ENCODE measurements around the gene MCF2L. TPM values are rescaled to one million over a fixed set of nuclear protein-coding genes. Genes with fewer than 3 reads are reported as not detected.

The MCF2L gene
- total RNA-seq, 4 donors from 2014 or later: 10.2 to 25.4 (median 16.9) TPM

- WGBS, 2 donors: 82 to 86% methylated on average over 12 to 17 of the region's 17 CpGs
- Histone ChIP-seq H3K36me3 (peaks cover 0 to 65% (median 0%) of the 10 kb centered on the region in 3 donors), H3K4me3 (no peak overlapping the region), H3K9me3 (no peaks in the 10 kb centered on the region), H3K27ac (no peak overlapping the region), H3K27me3 (no peaks in the 10 kb centered on the region), H3K4me1 (peaks cover 0 to 3% (median 0%) of the 10 kb centered on the region in 3 donors)
- TF ChIP-seq POLR2A (IDR thresholded peaks at IDR 0.05): no peak
- TF ChIP-seq CTCF (IDR thresholded peaks at IDR 0.05): no peak
- intact Hi-C loops (cut with DNase I): no loop called here
- no peak for DNase-seq
Observed at GRCh38 chr13:113088691-113089020, 119.6 kb downstream of the MCF2L start.

DNA sequence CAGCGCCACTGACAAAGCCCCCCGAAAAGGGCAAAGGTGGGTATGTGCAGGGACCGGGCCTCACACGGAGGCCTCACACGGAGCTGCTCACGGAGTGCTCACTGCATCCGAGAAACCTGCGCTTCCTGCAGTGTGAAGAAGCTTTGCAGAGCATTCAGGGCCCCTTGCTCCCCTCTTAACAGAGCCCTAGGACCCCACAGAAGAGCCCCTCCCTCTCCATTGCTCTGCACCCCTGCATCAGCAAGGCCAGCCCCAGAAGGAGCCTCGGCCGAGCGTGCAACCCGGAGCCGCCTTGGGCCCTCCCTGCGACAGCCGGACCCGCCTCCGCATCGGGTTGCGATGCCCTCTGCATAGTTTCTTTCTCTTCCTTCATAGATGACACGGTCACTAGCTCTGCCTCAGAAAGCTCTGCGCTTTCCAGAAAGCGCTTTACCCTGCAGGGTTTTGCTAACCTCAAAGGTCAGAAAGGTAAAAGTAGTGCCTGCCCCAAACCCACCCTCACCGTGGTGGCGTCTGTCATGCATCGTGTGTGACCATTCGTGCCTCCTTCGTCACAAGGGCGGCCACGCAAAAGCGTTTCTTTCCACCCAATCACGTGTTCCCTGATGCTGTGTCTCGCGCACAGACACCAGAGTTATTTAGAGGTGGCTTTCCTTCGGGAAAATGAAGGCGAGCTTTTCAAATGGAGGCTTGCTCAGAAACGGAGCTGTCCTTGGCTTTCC lies 120.8 kb downstream of the MCF2L start:
- H3K4me3 ChIP-seq: no peak overlapping the region
- TF ChIP-seq POLR2A (IDR thresholded peaks at IDR 0.05) (no peak), CTCF (IDR thresholded peaks at IDR 0.05) (no peak)
- no peaks in the 10 kb centered on the region for H3K4me1 ChIP-seq
- DNase-seq: no peak
- H3K27ac ChIP-seq: no peak overlapping the region
- WGBS, 2 donors: 89 to 92% methylated on average over 28 to 36 of the region's 36 CpGs
- no peaks in the 10 kb centered on the region for H3K27me3 ChIP-seq
- peaks cover 0 to 59% (median 0%) of the 10 kb centered on the region in 3 donors for H3K36me3 ChIP-seq
- no peaks in the 10 kb centered on the region for H3K9me3 ChIP-seq
- intact Hi-C loops (cut with DNase I): no loop called here

DNA sequence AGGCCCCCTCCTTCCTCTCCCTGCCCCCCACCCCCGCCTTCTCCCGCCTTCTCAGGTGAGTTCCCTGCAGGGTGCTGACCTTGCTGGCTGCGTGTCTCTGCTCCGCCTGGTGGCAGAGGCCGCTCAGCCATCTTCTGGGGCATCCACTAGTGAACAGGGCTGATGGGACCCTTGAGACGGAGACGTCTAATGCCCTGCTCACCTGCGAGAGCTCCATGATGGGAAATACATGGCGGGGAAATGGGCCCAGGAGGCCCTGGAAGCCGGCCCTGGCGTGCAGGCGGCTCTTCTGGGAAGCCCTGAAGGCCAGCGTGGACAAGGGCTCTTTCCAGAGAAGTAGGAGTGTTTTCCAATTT lies 121.4 kb downstream of the MCF2L start:
- no peak overlapping the region for H3K4me3 ChIP-seq
- no peaks in the 10 kb centered on the region for H3K4me1 ChIP-seq
- DNase-seq: no peak
- H3K9me3 ChIP-seq: no peaks in the 10 kb centered on the region
- no peak overlapping the region for H3K27ac ChIP-seq
- H3K27me3 ChIP-seq: no peaks in the 10 kb centered on the region
- peaks cover 0 to 55% (median 0%) of the 10 kb centered on the region in 3 donors for H3K36me3 ChIP-seq
- no peak for TF ChIP-seq CTCF (IDR thresholded peaks at IDR 0.05)
- TF ChIP-seq POLR2A (IDR thresholded peaks at IDR 0.05): no peak
- intact Hi-C loops (cut with DNase I): no loop called here
- 81 to 83% methylated on average over 5 to 6 of the region's 13 CpGs for WGBS, 2 donors

DNA sequence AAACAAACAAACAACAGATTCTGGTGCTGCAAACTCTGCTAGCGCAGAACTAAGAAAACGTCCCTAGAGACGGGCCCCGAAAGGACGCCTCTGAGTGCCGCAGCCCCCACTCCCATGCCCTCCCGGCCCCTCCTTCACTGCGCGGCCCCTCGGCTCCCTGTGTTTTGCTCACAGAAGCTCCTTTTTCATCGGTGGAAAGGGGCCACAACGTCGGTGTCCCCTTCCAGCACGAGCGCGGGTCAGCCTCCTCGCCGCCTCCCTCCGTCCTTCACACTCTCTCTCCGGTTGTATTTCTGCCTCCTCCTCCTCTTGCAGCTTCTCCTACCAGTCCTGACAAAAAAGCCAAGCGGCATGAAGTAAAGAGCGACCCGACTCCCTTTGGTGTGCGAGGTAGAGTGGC lies 121.8 kb downstream of the MCF2L start:
- no peaks in the 10 kb centered on the region for H3K9me3 ChIP-seq
- H3K27me3 ChIP-seq: no peaks in the 10 kb centered on the region
- H3K4me3 ChIP-seq: no peak overlapping the region
- no peak overlapping the region for H3K27ac ChIP-seq
- DNase-seq: no peak
- no peaks in the 10 kb centered on the region for H3K4me1 ChIP-seq
- WGBS, 2 donors: 82 to 92% methylated on average over 17 to 19 of the region's 24 CpGs
- H3K36me3 ChIP-seq: peaks cover 0 to 57% (median 0%) of the 10 kb centered on the region in 3 donors
- TF ChIP-seq POLR2A (IDR thresholded peaks at IDR 0.05) (no peak), CTCF (IDR thresholded peaks at IDR 0.05) (no peak)
- intact Hi-C loops (cut with DNase I): no loop called here

GRCh38 chr13:113091211-113091771 lies 122.3 kb downstream of the MCF2L start:
- Histone ChIP-seq H3K27me3 (no peaks in the 10 kb centered on the region), H3K4me3 (no peak overlapping the region), H3K36me3 (peaks cover 0 to 57% (median 0%) of the 10 kb centered on the region in 3 donors), H3K9me3 (no peaks in the 10 kb centered on the region), H3K27ac (no peak overlapping the region), H3K4me1 (no peaks in the 10 kb centered on the region)
- WGBS, 2 donors: 88 to 100% methylated on average over 3 to 6 of the region's 30 CpGs
- intact Hi-C loops (cut with DNase I): no loop called here
- no peak for TF ChIP-seq CTCF (IDR thresholded peaks at IDR 0.05)
- TF ChIP-seq POLR2A (IDR thresholded peaks at IDR 0.05): no peak
- no peak for DNase-seq
